DMS 273 treated with DMSO at 0.1 percent for 48 hours (cell line): ENCODE measurements around the gene ZNF581.

Experiments used
- DNase-seq: peaks from one replicate; lab custom pipeline; 2025; lab: John Stamatoyannopoulos, UW

Gene ZNF581

GRCh38 chr19:55626350-55626749 is 17.1 kb upstream of the ZNF581 start:
- DNase-seq = no peak

- peak; percentile 83 for DNase-seq
These were observed 11.0 kb upstream of the ZNF581 start for GRCh38 chr19:55632463-55632834.

- DNase-seq = no peak
These were observed 9.6 kb upstream of the ZNF581 start for GRCh38 chr19:55633861-55634260.

- DNase-seq = no peak
These were observed 8.1 kb upstream of the ZNF581 start for GRCh38 chr19:55635334-55635717.

- no peak for DNase-seq
These were observed 7.5 kb upstream of the ZNF581 start for GRCh38 chr19:55635856-55636440.

- no peak for DNase-seq
These were observed 6.7 kb upstream of the ZNF581 start for GRCh38 chr19:55636723-55637122.

GRCh38 chr19:55637534-55637933 is 5.9 kb upstream of the ZNF581 start:
- DNase-seq = no peak

GRCh38 chr19:55638864-55639359 is 4.5 kb upstream of the ZNF581 start:
- DNase-seq = no peak

GRCh38 chr19:55640043-55640576 is 3.3 kb upstream of the ZNF581 start:
- DNase-seq = no peak

- DNase-seq = peak; percentile 31
These were observed 2.6 kb upstream of the ZNF581 start, which contains the start of gene ZNF580 for GRCh38 chr19:55640577-55641425. Gene ZNF580 (plus strand): TSS chr19:55641002. CDS start chr19:55642509, 1,507 bp downstream.

GRCh38 chr19:55641426-55642152 is 1.9 kb upstream of the ZNF581 start:
- no peak for DNase-seq

- peak; percentile 53 for DNase-seq
These were observed 1.1 kb upstream of the ZNF581 start for GRCh38 chr19:55642153-55643002.

- no peak for DNase-seq
These were observed 383 bp downstream of the ZNF581 start for GRCh38 chr19:55643887-55644176.

- DNase-seq = no peak
These were observed 863 bp downstream of the ZNF581 start for GRCh38 chr19:55644191-55644833.

- DNase-seq = no peak
These were observed 1.5 kb downstream of the ZNF581 start for GRCh38 chr19:55644842-55645511.

GRCh38 chr19:55645512-55645881 is 2.0 kb downstream of the ZNF581 start:
- DNase-seq = no peak

GRCh38 chr19:55646889-55647731 is 3.7 kb downstream of the ZNF581 start:
- DNase-seq = no peak

GRCh38 chr19:55647732-55648584 is 4.5 kb downstream of the ZNF581 start, which contains the start of gene CCDC106:
Gene CCDC106 (plus strand): TSS chr19:55648212. CDS start chr19:55649047, 835 bp downstream.
- DNase-seq = no peak
